NB4 (cell line): ENCODE results near the gene TEPSIN.

ENCODE experiments used
- DNase-seq: peaks from one replicate; pipeline ENCODE4 v3.0.0; 2010; ENCODE audit warnings: low read depth
- H3K4me3 ChIP-seq: one replicate; pipeline ENCODE4 v1.5.1; 2011; ENCODE audit warnings: mild to moderate bottlenecking, low read depth, low read length, moderate library complexity
- MYC ChIP-seq: IDR thresholded peaks from 2 replicates; pipeline ENCODE4 v1.6.1; 2011; ENCODE audit warnings: low read depth, low read length
- POLR2A ChIP-seq: IDR thresholded peaks from 2 replicates; pipeline ENCODE4 v1.6.1; 2011; ENCODE audit warnings: mild to moderate bottlenecking; ENCODE audit not compliant: insufficient read length; ENCODE audit errors: extremely low read depth
- TF ChIP-seq, protein P1 (sequence below): IDR thresholded peaks from one replicate; pipeline ENCODE4 v1.5.1; 2012; ENCODE audit warnings: low read depth, low read length
- TF ChIP-seq, protein P2 (sequence below): IDR thresholded peaks from 2 replicates; pipeline ENCODE4 v1.6.1; 2011; ENCODE audit warnings: low read depth, low read length

TEPSIN gene

DNA sequence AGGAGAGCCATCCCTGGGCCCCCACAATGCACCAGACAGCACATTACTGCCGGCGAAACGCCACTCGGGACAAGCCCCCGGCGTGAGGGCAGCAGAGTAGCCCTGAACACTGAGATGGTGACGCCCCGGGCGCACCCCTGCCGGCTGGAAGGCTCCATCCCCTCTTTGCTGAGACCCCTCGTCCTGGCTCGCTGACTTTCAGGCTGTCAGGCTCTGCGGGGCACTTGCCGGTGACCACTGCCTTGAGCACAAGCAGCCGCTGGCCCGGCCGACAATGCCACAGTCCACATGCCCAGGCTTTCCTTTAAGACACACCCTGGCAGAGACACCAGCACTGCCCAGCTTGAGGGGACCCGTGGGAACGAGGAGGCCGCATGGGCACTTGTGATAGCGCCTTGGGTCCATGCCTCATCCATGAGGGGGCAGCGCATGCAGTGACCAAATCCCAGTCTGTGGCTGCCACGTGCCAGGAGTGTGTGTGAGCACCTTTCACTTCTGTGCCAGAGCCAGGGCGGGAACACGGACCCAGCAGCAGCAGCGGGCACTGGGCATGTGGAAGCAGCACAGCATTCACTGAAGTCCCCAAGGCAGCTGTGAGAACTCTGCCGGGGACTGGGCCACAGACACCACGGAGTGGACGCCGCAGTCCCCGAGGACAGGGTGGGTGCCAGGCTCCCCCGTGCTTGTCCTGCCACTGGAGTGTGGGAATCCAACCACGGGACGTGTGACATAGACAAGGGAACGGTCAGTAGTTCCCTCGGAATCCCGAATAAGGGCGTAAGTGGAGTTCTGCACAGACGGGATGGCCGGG, 24.7 kb upstream of the TEPSIN start:
- DNase-seq: no peak
- TF ChIP-seq, protein P1, sequence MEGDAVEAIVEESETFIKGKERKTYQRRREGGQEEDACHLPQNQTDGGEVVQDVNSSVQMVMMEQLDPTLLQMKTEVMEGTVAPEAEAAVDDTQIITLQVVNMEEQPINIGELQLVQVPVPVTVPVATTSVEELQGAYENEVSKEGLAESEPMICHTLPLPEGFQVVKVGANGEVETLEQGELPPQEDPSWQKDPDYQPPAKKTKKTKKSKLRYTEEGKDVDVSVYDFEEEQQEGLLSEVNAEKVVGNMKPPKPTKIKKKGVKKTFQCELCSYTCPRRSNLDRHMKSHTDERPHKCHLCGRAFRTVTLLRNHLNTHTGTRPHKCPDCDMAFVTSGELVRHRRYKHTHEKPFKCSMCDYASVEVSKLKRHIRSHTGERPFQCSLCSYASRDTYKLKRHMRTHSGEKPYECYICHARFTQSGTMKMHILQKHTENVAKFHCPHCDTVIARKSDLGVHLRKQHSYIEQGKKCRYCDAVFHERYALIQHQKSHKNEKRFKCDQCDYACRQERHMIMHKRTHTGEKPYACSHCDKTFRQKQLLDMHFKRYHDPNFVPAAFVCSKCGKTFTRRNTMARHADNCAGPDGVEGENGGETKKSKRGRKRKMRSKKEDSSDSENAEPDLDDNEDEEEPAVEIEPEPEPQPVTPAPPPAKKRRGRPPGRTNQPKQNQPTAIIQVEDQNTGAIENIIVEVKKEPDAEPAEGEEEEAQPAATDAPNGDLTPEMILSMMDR: no peak
- no peak overlapping the region for H3K4me3 ChIP-seq

DNA sequence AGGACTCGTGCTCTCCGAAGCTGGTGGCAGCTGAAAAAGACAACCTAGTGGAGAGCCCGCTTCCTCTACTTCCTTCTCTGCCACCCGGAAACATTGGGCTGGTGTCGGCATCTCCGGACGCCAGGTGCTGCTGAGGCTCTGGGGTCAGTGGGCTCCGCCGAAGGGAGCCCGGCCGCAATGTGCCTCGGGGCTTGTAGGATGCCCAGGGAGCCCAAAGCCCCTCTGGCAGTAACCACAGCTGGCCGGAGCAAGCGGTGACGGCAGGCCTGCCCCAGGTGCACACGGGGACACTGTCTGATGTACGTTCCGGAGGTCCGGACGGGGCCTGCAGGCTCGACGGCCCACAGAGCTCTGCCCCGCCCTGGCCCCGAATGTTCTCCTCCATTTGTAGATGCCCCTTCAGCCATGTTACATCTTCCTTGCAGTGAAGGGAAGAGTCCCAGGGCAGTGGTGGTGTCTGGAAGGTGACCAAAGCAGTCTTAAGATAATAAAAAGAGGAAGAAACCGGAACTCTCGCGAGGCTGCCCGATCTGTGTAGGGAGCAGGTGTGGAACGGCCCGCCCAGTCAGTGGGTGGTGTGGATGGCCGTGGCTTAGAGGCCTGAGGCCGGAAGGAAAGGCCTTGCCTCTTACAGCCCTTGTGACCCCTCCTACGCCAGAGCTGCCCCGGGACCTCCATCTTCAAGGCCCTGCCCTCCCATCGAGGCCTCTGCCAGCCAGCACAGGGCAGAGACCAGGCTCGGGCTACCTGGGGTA, 22.9 kb upstream of the TEPSIN start:
- TF ChIP-seq MYC: no peak
- H3K4me3 ChIP-seq: no peak overlapping the region
- no peak for DNase-seq

DNA sequence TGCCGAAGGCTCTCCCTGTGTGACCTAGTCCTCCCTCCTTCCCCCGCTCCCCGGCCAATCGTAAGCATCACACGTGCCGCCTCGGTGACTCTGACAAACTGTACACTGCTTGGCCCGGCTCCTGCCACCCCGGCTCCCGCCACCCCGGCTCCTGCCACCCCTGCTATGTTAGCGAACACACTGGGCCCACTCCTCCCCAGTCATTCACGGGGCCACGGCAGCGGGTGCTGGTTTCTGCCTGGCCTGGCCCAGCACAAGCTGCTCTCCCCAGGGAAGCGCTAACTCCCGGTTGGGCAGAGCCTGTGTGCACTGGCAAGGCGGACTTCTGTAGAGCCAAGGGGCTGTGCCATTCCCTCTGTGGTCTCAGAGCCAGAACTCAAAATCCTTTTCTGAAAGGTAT, 22.2 kb upstream of the TEPSIN start:
- DNase-seq: no peak
- no peak overlapping the region for H3K4me3 ChIP-seq
- TF ChIP-seq MYC: no peak
- TF ChIP-seq, protein P2, sequence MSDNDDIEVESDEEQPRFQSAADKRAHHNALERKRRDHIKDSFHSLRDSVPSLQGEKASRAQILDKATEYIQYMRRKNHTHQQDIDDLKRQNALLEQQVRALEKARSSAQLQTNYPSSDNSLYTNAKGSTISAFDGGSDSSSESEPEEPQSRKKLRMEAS: no peak
- TF ChIP-seq, protein P1: no peak
- TF ChIP-seq POLR2A: no peak

DNA sequence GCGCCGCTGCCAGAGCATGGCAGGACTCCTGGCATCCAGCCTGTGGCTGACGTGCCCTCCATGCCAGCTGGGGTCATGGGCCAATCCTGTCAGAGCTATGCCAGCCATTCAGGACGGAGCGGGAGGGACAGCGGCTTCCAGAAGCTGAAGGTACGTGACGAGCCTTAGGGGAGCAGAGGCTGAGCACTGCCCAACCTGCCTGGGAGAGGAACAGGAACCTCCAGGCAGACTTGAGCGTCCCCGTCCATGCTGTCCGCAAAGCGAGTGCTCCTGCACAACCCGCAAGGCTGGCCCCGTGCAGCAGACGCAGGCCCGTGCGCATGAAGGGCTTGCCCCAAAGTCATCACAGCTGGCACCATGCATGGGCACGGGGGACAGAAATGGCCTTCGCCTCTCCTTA, 21.8 kb upstream of the TEPSIN start:
- no peak overlapping the region for H3K4me3 ChIP-seq
- no peak for DNase-seq
- TF ChIP-seq, protein P2: no peak
- TF ChIP-seq MYC: no peak
- no peak for TF ChIP-seq POLR2A
- TF ChIP-seq, protein P1: no peak

DNA sequence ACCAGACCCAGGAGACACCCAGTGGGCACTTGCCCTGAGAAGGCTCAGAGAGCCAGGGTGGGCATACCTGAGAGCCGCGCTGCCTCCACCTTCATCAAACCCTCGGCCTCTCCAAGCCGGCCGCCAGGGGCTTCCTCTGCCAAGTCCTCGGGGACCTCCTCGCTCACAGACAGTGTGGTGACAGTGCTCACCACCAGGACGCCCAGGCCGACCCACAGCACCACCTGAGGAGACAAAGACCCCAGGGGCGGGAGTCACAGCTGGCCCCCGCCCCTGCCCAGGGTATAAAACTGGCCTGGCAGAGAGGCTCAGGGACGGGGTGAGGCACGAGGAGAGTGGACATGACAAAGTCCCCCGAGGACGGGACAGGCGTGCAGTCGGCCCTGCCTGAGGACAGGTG, 21.3 kb upstream of the TEPSIN start:
- no peak for DNase-seq
- TF ChIP-seq, protein P2: no peak
- TF ChIP-seq MYC (no peak), POLR2A (no peak)
- TF ChIP-seq, protein P1: no peak
- H3K4me3 ChIP-seq: no peak overlapping the region

DNA sequence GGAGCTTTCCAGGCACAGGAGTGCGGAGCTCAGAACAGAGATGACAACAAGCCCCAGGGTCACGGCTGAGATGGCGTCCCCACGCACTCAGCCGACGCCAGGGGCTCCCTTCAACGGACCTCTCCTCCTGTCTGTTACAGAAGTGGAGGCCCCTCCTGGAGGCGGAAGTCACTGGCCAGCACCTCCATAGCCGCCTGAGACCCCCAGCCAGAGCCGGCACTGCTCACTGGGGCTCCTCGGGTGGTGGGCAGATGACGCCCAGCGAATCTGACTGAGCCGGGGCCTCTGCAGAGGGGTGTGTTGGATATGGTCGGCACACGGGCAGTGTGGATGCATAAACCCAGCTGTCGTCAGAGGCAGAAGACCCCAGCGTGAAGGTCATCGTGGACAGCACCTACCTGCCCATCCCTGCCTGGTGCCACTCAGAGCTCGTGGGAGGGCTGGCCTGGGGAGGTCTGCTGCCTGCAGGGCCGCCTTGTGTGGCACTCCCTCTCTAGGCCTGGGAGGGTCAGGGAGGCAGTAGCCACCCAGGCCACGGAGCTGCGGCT, 20.3 kb upstream of the TEPSIN start:
- TF ChIP-seq MYC (no peak), POLR2A (no peak)
- TF ChIP-seq, protein P2: no peak
- TF ChIP-seq, protein P1: no peak
- no peak for DNase-seq
- no peak overlapping the region for H3K4me3 ChIP-seq
